ENCODE measurements around the gene ADAMTSL1.

GRCh38 chr9:18766989-18767550 is 293.1 kb downstream of the ADAMTSL1 start:
- TF ChIP-seq POLR2A (IDR thresholded peaks at IDR 0.05; ENCODE audit: borderline replicate concordance, extremely low read depth, insufficient read depth, insufficient read length), result no peak
- TF ChIP-seq EGR1 (IDR thresholded peaks at IDR 0.05; ENCODE audit: low read depth), result no peak
- TF ChIP-seq, protein P1, sequence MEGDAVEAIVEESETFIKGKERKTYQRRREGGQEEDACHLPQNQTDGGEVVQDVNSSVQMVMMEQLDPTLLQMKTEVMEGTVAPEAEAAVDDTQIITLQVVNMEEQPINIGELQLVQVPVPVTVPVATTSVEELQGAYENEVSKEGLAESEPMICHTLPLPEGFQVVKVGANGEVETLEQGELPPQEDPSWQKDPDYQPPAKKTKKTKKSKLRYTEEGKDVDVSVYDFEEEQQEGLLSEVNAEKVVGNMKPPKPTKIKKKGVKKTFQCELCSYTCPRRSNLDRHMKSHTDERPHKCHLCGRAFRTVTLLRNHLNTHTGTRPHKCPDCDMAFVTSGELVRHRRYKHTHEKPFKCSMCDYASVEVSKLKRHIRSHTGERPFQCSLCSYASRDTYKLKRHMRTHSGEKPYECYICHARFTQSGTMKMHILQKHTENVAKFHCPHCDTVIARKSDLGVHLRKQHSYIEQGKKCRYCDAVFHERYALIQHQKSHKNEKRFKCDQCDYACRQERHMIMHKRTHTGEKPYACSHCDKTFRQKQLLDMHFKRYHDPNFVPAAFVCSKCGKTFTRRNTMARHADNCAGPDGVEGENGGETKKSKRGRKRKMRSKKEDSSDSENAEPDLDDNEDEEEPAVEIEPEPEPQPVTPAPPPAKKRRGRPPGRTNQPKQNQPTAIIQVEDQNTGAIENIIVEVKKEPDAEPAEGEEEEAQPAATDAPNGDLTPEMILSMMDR (IDR thresholded peaks at IDR 0.05 in 2 of 3, conservative IDR thresholded peaks at IDR 0.05 in 1 of 3; ENCODE audit: borderline replicate concordance in 1 of 3, insufficient read depth in 1 of 3, low read depth in 2 of 3, low read length in 2 of 3), result no peak
- TF ChIP-seq SIN3A (IDR thresholded peaks at IDR 0.05; ENCODE audit: low read depth), result no peak
- no peak for TF ChIP-seq SRF (IDR thresholded peaks at IDR 0.05; ENCODE audit: low read depth)
- TF ChIP-seq MAX (IDR thresholded peaks at IDR 0.05), result no peak
- TF ChIP-seq, protein P2, sequence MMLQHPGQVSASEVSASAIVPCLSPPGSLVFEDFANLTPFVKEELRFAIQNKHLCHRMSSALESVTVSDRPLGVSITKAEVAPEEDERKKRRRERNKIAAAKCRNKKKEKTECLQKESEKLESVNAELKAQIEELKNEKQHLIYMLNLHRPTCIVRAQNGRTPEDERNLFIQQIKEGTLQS (IDR thresholded peaks at IDR 0.05), result no peak
- no peak for TF ChIP-seq EZH2 (IDR thresholded peaks at IDR 0.05)
